MCF 10A (cell line): Measurements from ENCODE around the gene SH3BP5. TPM values are rescaled to one million over a fixed set of nuclear protein-coding genes. Genes with fewer than 3 reads are reported as not detected.

Experiments
- BruUV-seq: library from RNA; stranded (reverse); fragments of 400-500 nt; replicated peaks from 2 replicates; lab custom pipeline; 2021; lab: Mats Ljungman, UMichigan
- CTCF ChIA-PET: fragments of 300-600 bp; sonication (Branson Sonifier 250); formaldehyde crosslinking; extraction: SDS; loops from one replicate; lab custom pipeline; 2021; ENCODE audit warnings: antibody characterized with exemption, inconsistent platforms; lab: Yijun Ruan, JAX
- POLR2A ChIA-PET: fragments of 300-600, 350-650 bp; sonication (Branson Sonifier 250); formaldehyde crosslinking; extraction: SDS; loops from one replicate; lab custom pipeline; 2020; ENCODE audit warnings: antibody characterized with exemption, inconsistent platforms; lab: Yijun Ruan, JAX
- DNase-seq: peaks from one replicate; pipeline ENCODE4 v3.0.0-alpha.2; 2018; ENCODE audit not compliant: unreplicated experiment
- H3K27ac Mint-ChIP-seq: one replicate; pipeline ENCODE4 v1.8.0; 2022; ENCODE audit warnings: mild to moderate bottlenecking, low read depth, mixed read lengths; ENCODE audit not compliant: unreplicated experiment
- H3K27me3 Mint-ChIP-seq: one replicate; pipeline ENCODE4 v1.8.0; 2022; ENCODE audit warnings: mixed read lengths; ENCODE audit not compliant: insufficient read depth, unreplicated experiment
- H3K36me3 Mint-ChIP-seq: one replicate; pipeline ENCODE4 v1.8.0; 2022; ENCODE audit warnings: mild to moderate bottlenecking, moderate library complexity, mixed read lengths; ENCODE audit not compliant: insufficient read depth, unreplicated experiment
- H3K4me1 Mint-ChIP-seq: one replicate; pipeline ENCODE4 v1.8.0; 2022; ENCODE audit warnings: mixed read lengths; ENCODE audit not compliant: insufficient read depth, unreplicated experiment
- H3K4me3 Mint-ChIP-seq: one replicate; pipeline ENCODE4 v1.8.0; 2022; ENCODE audit warnings: mild to moderate bottlenecking, moderate library complexity, mixed read lengths; ENCODE audit not compliant: unreplicated experiment
- H3K9me3 Mint-ChIP-seq: one replicate; pipeline ENCODE4 v1.8.0; 2022; ENCODE audit warnings: mixed read lengths; ENCODE audit not compliant: unreplicated experiment
- CTCF ChIP-seq: fragments of 200-600 bp; IDR thresholded peaks from one replicate; pipeline ENCODE4 v1.8.0; 2022; ENCODE audit warnings: antibody characterized with exemption, mild to moderate bottlenecking; ENCODE audit not compliant: unreplicated experiment
- intact Hi-C: fragments of 100-400 bp; cut with micrococcal nuclease; formaldehyde crosslinking; loops from 2 replicates; pipeline ENCODE4 v1.14.1; 2022
- total RNA-seq: library from RNA; stranded (reverse); gene quantifications from 2 replicates; pipeline ENCODE4 v1.2.3, GENCODE V29; 2022

The SH3BP5 gene
- total RNA-seq, 1 experiment from 2014 or later = 8.8 TPM

DNA sequence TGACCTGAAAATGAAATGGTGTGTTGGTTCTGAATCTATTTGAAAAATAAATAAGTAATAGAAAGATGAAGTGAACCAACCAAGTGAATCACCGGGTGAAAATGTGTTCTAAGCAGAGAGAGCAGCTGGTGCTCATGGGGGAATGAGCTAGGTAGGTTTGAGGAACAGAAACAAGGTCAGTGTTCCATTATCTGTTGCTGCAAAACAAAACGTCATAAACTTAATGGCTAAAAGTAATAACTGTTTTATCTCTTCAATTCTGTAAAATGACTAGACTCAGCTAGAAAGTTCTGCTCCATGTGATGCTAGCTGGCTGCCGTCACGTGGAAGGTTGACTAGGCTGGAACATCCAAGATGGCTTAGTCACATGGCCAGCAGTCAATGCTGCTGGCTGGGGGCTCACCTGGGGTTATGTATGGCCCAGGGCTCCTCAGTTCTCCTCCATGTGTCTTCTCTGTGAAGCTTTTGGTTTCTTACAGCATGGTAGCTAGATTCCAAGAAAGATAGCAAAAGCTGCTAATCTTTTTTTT, 13.3 kb upstream of the SH3BP5 start:
- H3K27ac Mint-ChIP-seq = no peak overlapping the region

GRCh38 chr3:15345066-15345607, 12.8 kb upstream of the SH3BP5 start:
- no TSS peak for BruUV-seq
- H3K27me3 Mint-ChIP-seq = peaks cover 30% of the 10 kb centered on the region
- intact Hi-C loops = no loop called here
- no peak overlapping the region for H3K4me3 Mint-ChIP-seq
- H3K27ac Mint-ChIP-seq = no peak overlapping the region
- POLR2A ChIA-PET = no interaction called here
- no peak for DNase-seq
- TF ChIP-seq CTCF = no peak
- H3K4me1 Mint-ChIP-seq = peaks cover 7% of the 10 kb centered on the region
- CTCF ChIA-PET = interaction anchor here (1.0 to 2.1 kb wide), 2 partner anchors 13 to 78 kb away, joined by 6 to 10 read pairs; partner anchors contain the start of gene SH3BP5
- no peaks in the 10 kb centered on the region for H3K36me3 Mint-ChIP-seq
- no peaks in the 10 kb centered on the region for H3K9me3 Mint-ChIP-seq

More for the DNA sequence above, 13.3 kb upstream of the SH3BP5 start:
- peaks cover 30% of the 10 kb centered on the region for H3K27me3 Mint-ChIP-seq
- TF ChIP-seq CTCF = no peak
- BruUV-seq = no TSS peak
- no peak overlapping the region for H3K4me3 Mint-ChIP-seq
- POLR2A ChIA-PET = no interaction called here
- intact Hi-C loops = no loop called here
- H3K9me3 Mint-ChIP-seq = no peaks in the 10 kb centered on the region
- H3K4me1 Mint-ChIP-seq = peaks cover 7% of the 10 kb centered on the region
- CTCF ChIA-PET = interaction anchor here (1.0 to 2.1 kb wide), 3 partner anchors 13 to 78 kb away, joined by 3 to 10 read pairs (median 6); partner anchors contain the start of gene SH3BP5
- DNase-seq = no peak
- H3K36me3 Mint-ChIP-seq = no peaks in the 10 kb centered on the region

- Mint-ChIP-seq H3K27me3 (peaks cover 30% of the 10 kb centered on the region), H3K27ac (no peak overlapping the region), H3K36me3 (no peaks in the 10 kb centered on the region), H3K4me3 (no peak overlapping the region), H3K9me3 (no peaks in the 10 kb centered on the region), H3K4me1 (peaks cover 6% of the 10 kb centered on the region)
- intact Hi-C loops = no loop called here
- POLR2A ChIA-PET = interaction anchor here (0.7 kb wide), 1 partner anchor 1204 kb away, joined by 3 read pairs; no protein-coding TSS in a partner anchor
- DNase-seq = no peak
- CTCF ChIA-PET = interaction anchor here (0.6 to 1.9 kb wide), 3 partner anchors 10 to 225 kb away, joined by 3 to 5 read pairs (median 5); partner anchors contain the start of gene SH3BP5
- no TSS peak for BruUV-seq
- no peak for TF ChIP-seq CTCF
Measured at GRCh38 chr3:15342945-15343344, 10.6 kb upstream of the SH3BP5 start.

DNA sequence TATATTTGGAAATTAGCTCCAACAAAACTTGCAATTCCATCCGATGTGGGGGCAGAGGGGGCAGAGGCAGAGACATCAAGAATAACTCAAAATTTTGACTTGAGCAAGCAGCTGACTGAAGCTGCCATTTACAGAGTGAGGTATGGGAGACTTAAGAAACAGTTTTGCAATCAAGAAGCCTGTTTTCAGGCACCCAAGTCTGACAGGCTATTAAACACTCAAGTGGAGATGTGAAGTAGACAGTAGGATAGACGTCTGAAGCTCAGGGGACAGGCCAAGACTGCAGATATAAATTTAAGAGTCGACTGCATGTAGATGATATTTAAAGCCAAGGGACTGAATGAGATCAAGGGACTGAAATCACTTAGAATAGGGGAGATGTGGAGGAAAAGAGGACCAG, 9.9 kb upstream of the SH3BP5 start:
- CTCF ChIA-PET = interaction anchor here (0.6 to 1.9 kb wide), 4 partner anchors 9 to 150 kb away, joined by 4 to 6 read pairs (median 5); partner anchors contain the start of gene SH3BP5
- no TSS peak for BruUV-seq
- TF ChIP-seq CTCF = no peak

More for the DNA sequence above, 9.9 kb upstream of the SH3BP5 start:
- Mint-ChIP-seq H3K27me3 (peaks cover 30% of the 10 kb centered on the region), H3K4me3 (no peak overlapping the region), H3K4me1 (no peaks in the 10 kb centered on the region), H3K36me3 (no peaks in the 10 kb centered on the region), H3K9me3 (no peaks in the 10 kb centered on the region), H3K27ac (no peak overlapping the region)
- DNase-seq = no peak
- intact Hi-C loops = no loop called here
- POLR2A ChIA-PET = no interaction called here
